Erythroblast (primary cell): ENCODE results near the gene JAM2.

Experiments
- GATA1 ChIP-seq: IDR thresholded peaks from 2 replicates; pipeline ENCODE4 v1.6.1; 2011; ENCODE audit warnings: low read depth, mild to moderate bottlenecking, control low read depth, low read length, moderate library complexity
- POLR2A ChIP-seq: IDR thresholded peaks from 2 replicates; pipeline ENCODE4 v1.6.1; 2011; ENCODE audit warnings: mild to moderate bottlenecking, low read length

DNA sequence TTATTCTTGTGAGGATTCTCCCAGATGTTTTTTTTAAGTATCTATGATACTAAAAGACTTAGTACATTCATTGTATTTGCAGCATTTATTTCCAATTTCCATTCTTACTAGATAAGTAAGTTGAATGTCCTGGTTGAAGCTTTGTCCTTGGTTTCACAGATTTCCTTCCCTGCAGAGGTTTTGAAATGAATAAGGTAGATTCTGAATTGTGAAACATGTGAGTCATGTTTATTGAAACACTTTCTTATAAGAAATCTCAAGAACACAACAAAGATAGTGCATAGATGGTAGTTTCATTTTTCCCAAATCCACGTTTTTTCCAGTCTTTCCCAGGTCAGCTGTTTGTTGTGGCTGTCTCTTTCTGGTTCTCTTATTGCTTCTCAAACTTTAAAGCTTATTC lies 120.5 kb downstream of the JAM2 start:
- TF ChIP-seq POLR2A (no peak), GATA1 (no peak)
